HepG2 (cell line): ENCODE results near the gene PAQR3. TPM values are rescaled to one million over a fixed set of nuclear protein-coding genes. Genes with fewer than 3 reads are reported as not detected.

Source experiments
- ATAC-seq: fragments of 200-7000 bp; cut with Tn5 transposase; 3 replicates; pipeline ENCODE4 v1.9.1; 2020; ENCODE audit warnings: mild to moderate bottlenecking, moderate library complexity
- BruUV-seq: library from RNA; stranded (reverse); fragments of 400-500 nt; replicated peaks from 2 replicates; lab custom pipeline; 2021; lab: Mats Ljungman, UMichigan
- CTCF ChIA-PET: fragments of 300-600 bp; formaldehyde crosslinking; extraction: SDS; loops from one replicate; lab custom pipeline; 2021; ENCODE audit warnings: low total read pairs, inconsistent platforms, low intra/inter-chr PET ratio; lab: Yijun Ruan, JAX
- POLR2A ChIA-PET: fragments of 350-600 bp; sonication (Branson Sonifier 250); formaldehyde crosslinking; loops from one replicate; lab custom pipeline; 2020; ENCODE audit warnings: antibody characterized with exemption, inconsistent platforms; lab: Yijun Ruan, JAX
- DNase-seq: peaks from one replicate; pipeline ENCODE4 v3.0.0-alpha.2; 2015; ENCODE audit warnings: low spot score
- FAIRE-seq: peaks from 3 replicates; lab custom pipeline; 2011; peaks lifted over from hg19 to GRCh38; lab: Jason Lieb, UNC
- H2AFZ ChIP-seq: one replicate; pipeline ENCODE4 v1.6.1; 2011; ENCODE audit warnings: low read length, inconsistent platforms
- H3K27ac ChIP-seq: fragments of 300-600 bp; 3 replicates; pipeline ENCODE4 v1.8.0; 2011; ENCODE audit warnings: mixed run types, mild to moderate bottlenecking, mixed read lengths, low read length, inconsistent platforms; ENCODE audit not compliant: insufficient read depth; ENCODE audit errors: extremely low read length
- H3K27me3 ChIP-seq, 2 experiments: fragments of 200-600 bp in 1 of 2; 2 replicates in 1 of 2; 3 replicates in 1 of 2; pipeline versions ENCODE4 v1.6.0 to v1.8.0; 2011; ENCODE audit warnings: low read length in 2 of 2, mild to moderate bottlenecking in 2 of 2, moderate library complexity in 2 of 2, inconsistent platforms in 1 of 2; ENCODE audit not compliant: insufficient read depth in 2 of 2, control insufficient read depth in 1 of 2
- H3K36me3 ChIP-seq, 2 experiments: fragments of 200-600 bp in 1 of 2; replicated peaks in 1 of 2; 2 replicates in 1 of 2; 3 replicates in 1 of 2; pipeline versions ENCODE4 v1.5.1 to v1.8.0; 2011; ENCODE audit warnings: low read length in 2 of 2, inconsistent platforms in 1 of 2; ENCODE audit not compliant: insufficient read depth in 2 of 2, control insufficient read depth in 1 of 2
- H3K4me1 ChIP-seq: 2 replicates; pipeline ENCODE4 v1.5.1; 2012; ENCODE audit warnings: low read length, inconsistent platforms; ENCODE audit not compliant: insufficient read depth
- H3K4me2 ChIP-seq: 2 replicates; pipeline ENCODE4 v1.6.0; 2011; ENCODE audit warnings: low read depth, low read length, inconsistent platforms
- H3K4me3 ChIP-seq, 3 experiments: fragments of 200-600 bp in 1 of 3; sonication (generic), shearing (Covaris generic) in 1 of 3; replicated peaks in 1 of 3; 2 replicates each; pipeline ENCODE4 v1.5.1; 2011 to 2016; ENCODE audit warnings: low read length in 3 of 3, inconsistent platforms in 2 of 3, low read depth in 2 of 3, mild to moderate bottlenecking in 2 of 3, control low read depth in 1 of 3, mixed read lengths in 1 of 3; ENCODE audit not compliant: insufficient read depth in 1 of 3
- H3K79me2 ChIP-seq: one replicate; pipeline ENCODE4 v1.6.1; 2011; ENCODE audit warnings: low read length, inconsistent platforms; ENCODE audit not compliant: insufficient read depth
- H3K9ac ChIP-seq: 2 replicates; pipeline ENCODE4 v1.6.0; 2011; ENCODE audit warnings: mild to moderate bottlenecking, low read depth, low read length, inconsistent platforms; ENCODE audit not compliant: insufficient read depth
- H3K9me3 ChIP-seq: 2 replicates; pipeline ENCODE4 v1.5.1; 2012; ENCODE audit warnings: mild to moderate bottlenecking, low read length
- H4K20me1 ChIP-seq: 2 replicates; pipeline ENCODE4 v1.6.0; 2011; ENCODE audit warnings: inconsistent platforms, mild to moderate bottlenecking, low read length, moderate library complexity; ENCODE audit not compliant: insufficient read depth
- HCFC1 ChIP-seq: fragments of 150-350 bp; IDR thresholded peaks from 2 replicates; pipeline ENCODE4 v1.6.1; 2014; ENCODE audit warnings: low read depth, low read length
- LCORL ChIP-seq, 2 experiments: fragments of 450-650 bp in 1 of 2; sonication (generic) in 1 of 2; formaldehyde crosslinking in 1 of 2; IDR thresholded peaks; 2 replicates each; pipeline versions ENCODE4 v1.5.0 to v1.6.1; 2017 to 2020; ENCODE audit warnings: antibody characterized with exemption in 1 of 2, missing genetic modification reagents in 1 of 2
- PPARG ChIP-seq: conservative IDR thresholded peaks from 2 replicates; pipeline ENCODE4 v1.6.1; 2016; ENCODE audit warnings: missing biosample characterization, missing genetic modification reagents
- RARG ChIP-seq: sonication (generic); formaldehyde crosslinking; IDR thresholded peaks from 2 replicates; pipeline ENCODE4 v1.4.0; 2020; ENCODE audit warnings: low read depth, mild to moderate bottlenecking, missing genetic modification reagents
- SSRP1 ChIP-seq: IDR thresholded peaks from 2 replicates; pipeline ENCODE4 v1.6.1; 2016; ENCODE audit warnings: control low read depth
- TOPORS ChIP-seq: sonication (generic); formaldehyde crosslinking; IDR thresholded peaks from 2 replicates; pipeline ENCODE4 v1.8.0; 2023; ENCODE audit warnings: mild to moderate bottlenecking, missing genetic modification reagents
- ZFP41 ChIP-seq: sonication (generic); formaldehyde crosslinking; IDR thresholded peaks from 2 replicates; pipeline ENCODE4 v1.4.0; 2020; ENCODE audit warnings: mild to moderate bottlenecking, missing genetic modification reagents, borderline replicate concordance
- ZKSCAN1 ChIP-seq: fragments of 150-350 bp; IDR thresholded peaks from 2 replicates; pipeline ENCODE4 v1.6.1; 2014; ENCODE audit warnings: low read length
- ZNF205 ChIP-seq: IDR thresholded peaks from 2 replicates; pipeline ENCODE4 v1.6.1; 2018; ENCODE audit warnings: missing biosample characterization, missing genetic modification reagents
- ZNF260 ChIP-seq: sonication (generic); formaldehyde crosslinking; IDR thresholded peaks from 2 replicates; pipeline ENCODE4 v1.4.0; 2020; ENCODE audit warnings: missing genetic modification reagents, low read depth, mild to moderate bottlenecking, borderline replicate concordance
- WGBS: methylation state at CpG from one replicate; pipeline ENCODE4 v1.1.6; 2017; ENCODE audit warnings: low lambda C conversion rate; 5-methylcytosine and 5-hydroxymethylcytosine counted together
- in situ Hi-C: cut with HindIII; loops from 2 replicates; pipeline ENCODE4 v1.10.0; 2017; ENCODE audit warnings: low pct_unique_long_range_greater_than_20kb; ENCODE audit not compliant: extremely low pct_ligation_motif_present
- intact Hi-C: fragments of 100-400 bp; cut with micrococcal nuclease; formaldehyde crosslinking; loops from one replicate; pipeline ENCODE4 v1.10.0; 2022; ENCODE audit not compliant: unreplicated experiment
- polyA plus RNA-seq, 8 experiments: library from polyadenylated mRNA; depleted of rRNA in 3 of 8; stranded (reverse) in 7 of 8; unstranded in 1 of 8; fragments of >200 nt; fragmentation: Illumina TruSeq in 4 of 8; extraction: Trizol in 4 of 8; gene quantifications; 2 replicates each; pipeline versions ENCODE4 v1.2.1 to v1.2.3, GENCODE V29; 2011 to 2016; ENCODE audit warnings: low read depth in 4 of 8, missing spikeins in 1 of 8, mixed read lengths in 1 of 8; ENCODE audit not compliant: insufficient read depth in 1 of 8
- total RNA-seq, 5 experiments: library from RNA; depleted of rRNA; stranded (reverse); fragments of >200 nt; fragmentation: Illumina TruSeq; extraction: Trizol; gene quantifications; 2 replicates each; pipeline ENCODE4 v1.2.3, GENCODE V29; 2016; ENCODE audit warnings: low read depth in 1 of 5
- TF ChIP-seq, protein P1 (sequence below): sonication (generic); formaldehyde crosslinking; IDR thresholded peaks from 2 replicates; pipeline ENCODE4 v1.4.0; 2020; ENCODE audit warnings: missing genetic modification reagents, borderline replicate concordance
- TF ChIP-seq, protein P2 (sequence below): IDR thresholded peaks from 2 replicates; pipeline ENCODE4 v1.6.1; 2012; ENCODE audit warnings: inconsistent platforms
- TF ChIP-seq, protein P3 (sequence below): sonication (generic); formaldehyde crosslinking; IDR thresholded peaks from 2 replicates; pipeline ENCODE4 v1.4.0; 2020; ENCODE audit warnings: missing genetic modification reagents, borderline replicate concordance

The PAQR3 gene
- total and polyA plus RNA-seq, 2 of the 13 experiments (the other 11 are each of a cell fraction or from before 2014, with no cell fraction given) = 9.9 to 13.6 TPM

DNA sequence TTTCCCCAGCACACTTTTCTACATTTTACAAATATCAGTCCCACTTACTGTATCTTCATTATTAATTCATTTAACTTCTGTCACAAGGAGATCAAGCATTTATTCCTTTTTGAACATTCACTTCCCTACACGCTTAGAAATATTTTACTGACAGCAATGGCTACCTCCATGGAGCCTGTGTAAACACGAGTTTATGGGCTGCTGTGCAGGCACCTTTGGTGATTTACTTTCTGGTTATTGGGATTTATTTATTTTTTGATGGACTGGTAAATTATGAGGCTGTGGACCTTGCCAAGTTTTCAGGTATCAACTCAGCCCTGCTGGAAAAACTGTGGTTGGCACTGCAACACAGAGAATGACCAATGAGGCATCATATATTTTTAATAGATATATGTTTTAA is 45.4 kb upstream of the PAQR3 start:
- Histone ChIP-seq H3K4me2 (no peak overlapping the region), H3K27ac (no peak overlapping the region), H3K9ac (no peak overlapping the region), H3K27me3 (no peaks in the 10 kb centered on the region), H3K36me3 (no peaks in the 10 kb centered on the region), H2AFZ (no peak overlapping the region), H3K4me1 (no peaks in the 10 kb centered on the region), H3K9me3 (no peaks in the 10 kb centered on the region), H4K20me1 (no peaks in the 10 kb centered on the region), H3K4me3 (no peak overlapping the region), H3K79me2 (no peaks in the 10 kb centered on the region)
- no TSS peak for BruUV-seq
- ATAC-seq = no peak
- in situ Hi-C loops (no loop called here), intact Hi-C loops (no loop called here)
- FAIRE-seq = no peak
- CTCF ChIA-PET = no interaction called here
- DNase-seq = no peak
- TF ChIP-seq ZNF205 (CRISPR knock-in tag) = no peak
- TF ChIP-seq ZFP41 (CRISPR knock-in tag) = no peak
- TF ChIP-seq, protein P1, sequence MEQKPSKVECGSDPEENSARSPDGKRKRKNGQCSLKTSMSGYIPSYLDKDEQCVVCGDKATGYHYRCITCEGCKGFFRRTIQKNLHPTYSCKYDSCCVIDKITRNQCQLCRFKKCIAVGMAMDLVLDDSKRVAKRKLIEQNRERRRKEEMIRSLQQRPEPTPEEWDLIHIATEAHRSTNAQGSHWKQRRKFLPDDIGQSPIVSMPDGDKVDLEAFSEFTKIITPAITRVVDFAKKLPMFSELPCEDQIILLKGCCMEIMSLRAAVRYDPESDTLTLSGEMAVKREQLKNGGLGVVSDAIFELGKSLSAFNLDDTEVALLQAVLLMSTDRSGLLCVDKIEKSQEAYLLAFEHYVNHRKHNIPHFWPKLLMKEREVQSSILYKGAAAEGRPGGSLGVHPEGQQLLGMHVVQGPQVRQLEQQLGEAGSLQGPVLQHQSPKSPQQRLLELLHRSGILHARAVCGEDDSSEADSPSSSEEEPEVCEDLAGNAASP = no peak
- no peak for TF ChIP-seq ZNF260 (CRISPR knock-in tag)
- no peak for TF ChIP-seq ZKSCAN1
- TF ChIP-seq LCORL (IDR thresholded peaks at IDR 0.05) = no peak
- TF ChIP-seq LCORL (CRISPR knock-in tag; IDR thresholded peaks at IDR 0.05) = no peak
- no peak for TF ChIP-seq PPARG (CRISPR knock-in tag)
- TF ChIP-seq SSRP1 = no peak
- no peak for TF ChIP-seq RARG
- no peak for TF ChIP-seq HCFC1
- TF ChIP-seq, protein P2, sequence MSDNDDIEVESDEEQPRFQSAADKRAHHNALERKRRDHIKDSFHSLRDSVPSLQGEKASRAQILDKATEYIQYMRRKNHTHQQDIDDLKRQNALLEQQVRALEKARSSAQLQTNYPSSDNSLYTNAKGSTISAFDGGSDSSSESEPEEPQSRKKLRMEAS = no peak
- TF ChIP-seq TOPORS (CRISPR knock-in tag) = no peak
- TF ChIP-seq, protein P3, sequence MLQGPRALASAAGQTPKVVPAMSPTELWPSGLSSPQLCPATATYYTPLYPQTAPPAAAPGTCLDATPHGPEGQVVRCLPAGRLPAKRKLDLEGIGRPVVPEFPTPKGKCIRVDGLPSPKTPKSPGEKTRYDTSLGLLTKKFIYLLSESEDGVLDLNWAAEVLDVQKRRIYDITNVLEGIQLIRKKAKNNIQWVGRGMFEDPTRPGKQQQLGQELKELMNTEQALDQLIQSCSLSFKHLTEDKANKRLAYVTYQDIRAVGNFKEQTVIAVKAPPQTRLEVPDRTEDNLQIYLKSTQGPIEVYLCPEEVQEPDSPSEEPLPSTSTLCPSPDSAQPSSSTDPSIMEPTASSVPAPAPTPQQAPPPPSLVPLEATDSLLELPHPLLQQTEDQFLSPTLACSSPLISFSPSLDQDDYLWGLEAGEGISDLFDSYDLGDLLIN (CRISPR knock-in tag) = no peak
- POLR2A ChIA-PET = no interaction called here
- 2% methylated on average over 2 of the region's 2 CpGs for WGBS
